ENCODE data around the gene SLC48A1. TPM values are rescaled to one million over a fixed set of nuclear protein-coding genes. Genes with fewer than 3 reads are reported as not detected.
A peak's percentile ranks its signal among the peaks of the same experiment; 100 is the strongest.

SLC48A1 gene
- total RNA-seq, 1 experiment from 2014 or later = 4.3 TPM

- peaks cover 71% of the 10 kb centered on the region for H3K4me1 ChIP-seq (replicated peaks)
- 0 out of 2 replicates have a peak overlapping the region, but pooled peaks have one; percentile 1 for H3K4me3 ChIP-seq
- no peaks in the 10 kb centered on the region for H3K9me3 ChIP-seq (replicated peaks)
- H3K27me3 ChIP-seq (replicated peaks) = no peaks in the 10 kb centered on the region
- H3K36me3 ChIP-seq = peaks cover 48% of the 10 kb centered on the region
- H3K27ac ChIP-seq = no peak overlapping the region
- DNase-seq (ENCODE audit: low read depth in 1 of 2, low spot score in 2 of 2) = no peak
Measured at GRCh38 chr12:47816403-47817271, 43.6 kb downstream of the SLC48A1 start.

GRCh38 chr12:47817272-47818006, 44.4 kb downstream of the SLC48A1 start:
- Histone ChIP-seq H3K4me1 (replicated peaks) (peaks cover 70% of the 10 kb centered on the region), H3K27ac (no peak overlapping the region), H3K27me3 (replicated peaks) (no peaks in the 10 kb centered on the region), H3K4me3 (0 out of 2 replicates have a peak overlapping the region, but pooled peaks have one; percentile 1), H3K36me3 (peaks cover 48% of the 10 kb centered on the region), H3K9me3 (replicated peaks) (no peaks in the 10 kb centered on the region)
- no peak for DNase-seq (ENCODE audit: low read depth in 1 of 2, low spot score in 2 of 2)

DNA sequence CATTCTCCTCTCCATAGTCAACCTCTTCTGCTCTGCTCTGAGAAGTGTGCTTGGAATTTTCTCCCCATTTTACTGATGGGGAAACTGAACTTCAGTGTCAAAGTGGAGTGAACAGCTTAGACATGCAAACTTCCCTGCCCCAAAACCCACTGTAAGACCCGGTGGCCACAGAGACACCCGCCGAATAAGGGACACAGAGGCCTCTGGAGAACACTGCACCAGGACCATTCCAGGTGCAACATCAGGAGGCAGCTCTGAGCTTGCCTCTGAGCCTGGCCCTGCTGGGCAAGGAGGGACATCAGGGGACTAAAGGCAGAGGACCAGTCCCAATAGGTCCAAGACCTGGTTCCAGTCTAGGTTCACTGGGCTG, 45.0 kb downstream of the SLC48A1 start:
- Histone ChIP-seq H3K27me3 (replicated peaks) (no peaks in the 10 kb centered on the region), H3K4me1 (replicated peaks) (peaks cover 66% of the 10 kb centered on the region), H3K4me3 (peak overlapping the region; percentile 94), H3K36me3 (peaks cover 48% of the 10 kb centered on the region), H3K27ac (no peak overlapping the region), H3K9me3 (replicated peaks) (no peaks in the 10 kb centered on the region)
- DNase-seq (ENCODE audit: low read depth in 1 of 2, low spot score in 2 of 2) = no peak

DNA sequence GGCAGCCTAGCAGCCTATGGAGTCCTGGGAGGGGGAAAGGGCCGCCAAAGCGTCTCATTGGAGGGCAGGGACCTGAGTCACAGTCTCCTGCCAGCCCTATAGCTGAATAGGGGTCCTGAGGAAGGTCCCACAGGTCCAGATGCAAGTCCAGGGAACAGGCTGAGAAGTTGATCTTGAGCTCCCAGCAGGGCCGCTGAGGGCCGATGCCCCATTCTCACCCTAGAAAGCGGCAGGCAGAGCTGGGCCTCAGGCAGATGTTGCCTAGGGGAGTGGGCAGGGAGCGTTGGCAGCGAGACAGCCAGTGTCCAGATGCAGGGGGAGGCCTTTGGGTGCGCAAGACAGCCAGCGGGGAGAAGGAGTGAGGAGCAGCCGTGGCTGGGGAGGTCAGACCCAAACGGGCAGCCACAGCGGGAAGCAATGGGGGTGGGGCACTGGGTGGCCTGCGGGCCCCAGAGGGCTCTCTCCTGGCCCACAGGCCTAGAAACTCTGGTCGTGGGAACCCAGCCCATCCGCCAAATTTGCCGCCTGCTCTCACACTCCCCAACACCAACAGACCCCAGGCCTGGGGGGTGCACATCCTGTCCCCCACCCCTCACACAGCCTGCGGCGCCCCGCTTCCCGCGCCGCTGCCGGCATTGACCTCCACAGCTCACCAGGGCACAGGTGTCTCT, 45.6 kb downstream of the SLC48A1 start:
- peak overlapping the region; percentile 94 for H3K27ac ChIP-seq
- no peak for DNase-seq (ENCODE audit: low read depth in 1 of 2, low spot score in 2 of 2)
- peaks cover 60% of the 10 kb centered on the region for H3K4me1 ChIP-seq (replicated peaks)
- no peaks in the 10 kb centered on the region for H3K27me3 ChIP-seq (replicated peaks)
- peaks cover 43% of the 10 kb centered on the region for H3K36me3 ChIP-seq
- peak overlapping the region; percentile 94 for H3K4me3 ChIP-seq
- no peaks in the 10 kb centered on the region for H3K9me3 ChIP-seq (replicated peaks)

DNA sequence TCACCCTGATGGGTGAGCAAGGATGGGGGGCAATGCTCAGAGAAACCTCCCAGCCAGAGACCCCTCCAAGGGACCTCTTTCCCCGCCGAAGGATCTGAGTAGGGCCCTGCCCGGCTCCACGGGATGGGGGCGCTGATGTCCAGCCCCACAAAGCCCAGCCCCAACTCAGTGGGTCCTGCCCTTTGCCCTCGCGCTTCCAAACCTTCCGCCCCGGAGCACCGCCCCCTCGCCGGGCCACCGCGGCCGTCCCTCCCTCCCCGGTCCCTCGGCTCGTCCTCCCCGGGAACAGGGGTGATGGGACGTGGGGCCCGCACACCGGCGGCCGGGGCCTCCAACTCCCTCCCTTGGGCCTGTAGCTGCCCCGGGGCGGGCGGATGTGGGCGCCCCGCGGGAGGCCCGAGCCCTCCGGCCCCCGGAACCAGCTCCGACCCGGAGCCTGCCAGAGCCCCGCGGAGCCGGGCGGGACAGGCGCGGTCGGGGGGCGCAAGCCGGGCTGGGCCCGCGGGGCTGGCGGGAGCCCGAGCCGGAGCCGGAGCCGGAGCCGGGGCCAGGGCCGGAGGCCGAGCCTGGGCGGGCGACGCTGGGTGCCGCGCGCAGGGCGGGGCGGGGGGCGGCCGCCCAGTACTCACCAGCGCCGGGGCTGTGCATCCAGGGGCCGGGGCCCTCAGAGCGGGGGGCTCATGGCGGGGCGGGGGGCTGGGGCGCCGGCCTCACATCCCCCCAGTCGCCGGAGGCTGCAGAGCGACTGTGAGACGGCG, 46.3 kb downstream of the SLC48A1 start:
- DNase-seq (ENCODE audit: low read depth in 1 of 2, low spot score in 2 of 2) = peak; percentile 28 to 55
- peaks cover 53% of the 10 kb centered on the region for H3K4me1 ChIP-seq (replicated peaks)

GRCh38 chr12:47819896-47820630, 47.0 kb downstream of the SLC48A1 start, which contains the start of gene HDAC7:
Gene HDAC7, minus strand, starts transcription at chr12:47819903. Its CDS starts 118 bp downstream, at chr12:47819785.
- H3K36me3 ChIP-seq = peaks cover 29% of the 10 kb centered on the region
- peak within 1 kb of the TSS; percentile 94 for H3K27ac ChIP-seq
- H3K9me3 ChIP-seq (replicated peaks) = no peaks in the 10 kb centered on the region
- H3K27me3 ChIP-seq (replicated peaks) = no peaks in the 10 kb centered on the region
- H3K4me3 ChIP-seq = peak within 1 kb of the TSS; percentile 94
- H3K4me1 ChIP-seq (replicated peaks) = peaks cover 46% of the 10 kb centered on the region
- DNase-seq (ENCODE audit: low read depth in 1 of 2, low spot score in 2 of 2) = peak; percentile 88 to 93

More for the DNA sequence above, 46.3 kb downstream of the SLC48A1 start:
- H3K36me3 ChIP-seq = peaks cover 36% of the 10 kb centered on the region
- H3K9me3 ChIP-seq (replicated peaks) = no peaks in the 10 kb centered on the region
- H3K27ac ChIP-seq = peak overlapping the region; percentile 94
- peak overlapping the region; percentile 94 for H3K4me3 ChIP-seq
- H3K27me3 ChIP-seq (replicated peaks) = no peaks in the 10 kb centered on the region

DNA sequence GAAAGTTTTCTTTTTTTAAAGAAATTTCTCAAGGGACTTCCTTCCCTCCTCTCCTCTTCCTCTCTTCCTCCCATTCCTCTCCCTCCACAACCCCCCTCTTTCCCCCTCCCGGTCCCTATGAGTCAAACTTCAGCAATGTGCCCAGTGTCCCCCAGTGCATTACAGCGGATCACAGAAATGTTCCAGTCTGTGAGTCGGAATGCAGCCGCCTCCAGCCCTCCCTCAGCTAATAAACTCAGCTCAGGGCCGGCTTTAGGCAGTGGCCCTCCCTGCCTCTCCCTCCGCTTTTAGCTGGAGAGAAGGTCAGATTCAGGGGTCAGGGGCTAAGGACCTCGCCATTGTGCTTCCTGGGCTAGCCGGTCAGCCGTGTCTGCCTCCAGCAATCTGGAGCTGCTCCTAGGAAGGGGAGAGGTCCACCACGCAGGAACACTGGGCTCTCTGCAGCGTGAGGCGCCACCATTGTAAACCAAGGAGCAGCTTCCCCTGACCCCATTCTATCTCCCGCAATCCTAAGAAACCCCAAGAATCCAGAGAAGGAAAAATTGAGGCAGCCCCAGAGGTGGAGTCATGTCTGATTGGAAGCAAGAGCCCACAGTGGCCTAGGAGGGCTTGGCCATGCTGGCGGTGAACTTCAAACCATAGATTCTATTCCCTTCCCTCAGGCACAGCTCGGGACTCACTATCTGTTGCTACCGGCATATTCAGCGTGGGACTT, 47.8 kb downstream of the SLC48A1 start:
- DNase-seq (ENCODE audit: low read depth in 1 of 2, low spot score in 2 of 2) = peak; percentile 93 to 96
- Histone ChIP-seq H3K27ac (peak overlapping the region; percentile 94), H3K9me3 (replicated peaks) (no peaks in the 10 kb centered on the region), H3K36me3 (peaks cover 26% of the 10 kb centered on the region), H3K4me3 (peak overlapping the region; percentile 94), H3K4me1 (replicated peaks) (peaks cover 45% of the 10 kb centered on the region), H3K27me3 (replicated peaks) (no peaks in the 10 kb centered on the region)

GRCh38 chr12:47821346-47821706, 48.3 kb downstream of the SLC48A1 start:
- DNase-seq (ENCODE audit: low read depth in 1 of 2, low spot score in 2 of 2) = no peak
- H3K27ac ChIP-seq = peak overlapping the region; percentile 94
- peaks cover 45% of the 10 kb centered on the region for H3K4me1 ChIP-seq (replicated peaks)
- no peak overlapping the region for H3K4me3 ChIP-seq
- no peaks in the 10 kb centered on the region for H3K27me3 ChIP-seq (replicated peaks)
- peaks cover 26% of the 10 kb centered on the region for H3K36me3 ChIP-seq
- H3K9me3 ChIP-seq (replicated peaks) = no peaks in the 10 kb centered on the region

DNA sequence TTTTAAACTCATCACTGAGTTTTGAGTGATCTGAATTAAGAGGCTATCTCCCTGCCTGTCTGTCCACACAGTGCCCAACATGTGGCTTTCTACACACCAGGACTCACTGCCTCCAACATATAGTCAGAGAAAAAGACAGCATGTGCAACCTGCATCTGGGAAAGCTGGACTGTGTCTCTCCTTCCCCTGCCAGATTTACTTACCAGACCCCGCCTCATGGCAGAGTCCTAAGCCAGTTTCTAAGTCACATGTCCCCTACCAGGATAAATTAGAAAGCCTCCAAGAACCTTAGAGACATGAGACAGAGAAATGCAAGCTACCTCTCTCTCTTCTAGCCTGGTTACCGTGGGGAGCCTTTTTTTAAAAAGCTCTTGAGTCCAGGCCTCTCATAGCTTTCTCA, 49.4 kb downstream of the SLC48A1 start:
- H3K27ac ChIP-seq = no peak overlapping the region
- no peak overlapping the region for H3K4me3 ChIP-seq
- H3K27me3 ChIP-seq (replicated peaks) = no peaks in the 10 kb centered on the region
- H3K4me1 ChIP-seq (replicated peaks) = peaks cover 38% of the 10 kb centered on the region
- H3K36me3 ChIP-seq = peaks cover 21% of the 10 kb centered on the region
- H3K9me3 ChIP-seq (replicated peaks) = no peaks in the 10 kb centered on the region
- DNase-seq (ENCODE audit: low read depth in 1 of 2, low spot score in 2 of 2) = no peak

DNA sequence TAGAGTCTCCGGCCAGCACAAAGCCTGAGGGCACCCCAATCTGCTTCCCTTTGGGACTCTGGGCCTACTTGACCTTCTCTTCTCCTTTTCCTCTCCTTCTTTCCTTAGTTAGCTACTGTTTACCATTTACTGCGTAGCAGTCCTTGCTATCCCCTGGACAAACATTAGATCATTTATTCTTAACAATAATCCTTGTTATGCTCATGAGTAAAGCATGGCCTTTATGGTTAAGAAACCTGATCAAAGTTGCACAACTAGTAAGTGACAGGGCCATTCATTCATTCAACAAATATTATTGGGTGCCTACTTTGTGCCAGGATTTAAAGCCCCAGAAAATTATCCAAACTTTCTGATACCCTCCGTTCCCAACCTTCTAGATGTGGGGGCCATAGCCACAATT, 49.8 kb downstream of the SLC48A1 start:
- Histone ChIP-seq H3K27ac (no peak overlapping the region), H3K36me3 (peaks cover 16% of the 10 kb centered on the region)

DNA sequence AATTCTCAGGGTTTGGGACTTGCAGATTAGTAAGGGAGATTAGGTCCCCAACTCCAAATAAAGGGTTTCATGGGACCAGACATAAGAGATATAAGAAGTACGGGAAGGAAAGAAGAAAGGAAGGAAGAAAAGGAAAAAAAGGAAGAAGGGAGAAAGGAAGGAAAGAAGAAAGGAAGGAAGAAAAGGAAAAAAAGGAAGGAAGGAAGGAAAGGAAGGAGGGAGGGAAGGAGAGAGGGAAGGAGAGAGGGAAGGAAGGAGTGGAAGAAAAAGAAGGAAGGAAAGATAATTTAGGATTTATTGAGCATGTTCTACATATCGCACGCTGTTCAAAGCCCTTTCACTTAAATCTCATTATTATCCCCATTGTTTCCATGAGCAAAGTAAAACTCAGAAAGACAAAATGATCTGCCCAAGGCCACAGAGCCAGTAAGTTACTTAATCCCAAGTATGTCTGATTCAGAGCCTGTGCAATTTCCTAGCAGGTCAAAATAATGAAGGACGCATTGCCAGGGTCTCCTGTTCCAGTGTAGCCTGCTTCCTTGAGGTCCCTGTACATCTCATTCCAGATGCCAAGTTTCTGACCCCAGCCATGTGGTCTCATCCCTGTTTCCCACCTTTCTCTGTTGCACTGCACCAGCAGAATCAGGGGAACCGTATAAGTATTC, 50.5 kb downstream of the SLC48A1 start:
- Histone ChIP-seq H3K9me3 (replicated peaks) (no peaks in the 10 kb centered on the region), H3K36me3 (peaks cover 9% of the 10 kb centered on the region), H3K4me3 (no peak overlapping the region), H3K27me3 (replicated peaks) (no peaks in the 10 kb centered on the region), H3K27ac (no peak overlapping the region), H3K4me1 (replicated peaks) (peaks cover 31% of the 10 kb centered on the region)
- no peak for DNase-seq (ENCODE audit: low read depth in 1 of 2, low spot score in 2 of 2)

More for the DNA sequence above, 49.8 kb downstream of the SLC48A1 start:
- Histone ChIP-seq H3K4me1 (replicated peaks) (peaks cover 33% of the 10 kb centered on the region), H3K4me3 (no peak overlapping the region), H3K27me3 (replicated peaks) (no peaks in the 10 kb centered on the region), H3K9me3 (replicated peaks) (no peaks in the 10 kb centered on the region)
- DNase-seq (ENCODE audit: low read depth in 1 of 2, low spot score in 2 of 2) = no peak

- Histone ChIP-seq H3K36me3 (peaks cover 3% of the 10 kb centered on the region), H3K4me3 (no peak overlapping the region), H3K27me3 (replicated peaks) (no peaks in the 10 kb centered on the region), H3K4me1 (replicated peaks) (peaks cover 32% of the 10 kb centered on the region), H3K9me3 (replicated peaks) (no peaks in the 10 kb centered on the region), H3K27ac (no peak overlapping the region)
- DNase-seq (ENCODE audit: low read depth in 1 of 2, low spot score in 2 of 2) = no peak
Measured at GRCh38 chr12:47824198-47824597, 51.2 kb downstream of the SLC48A1 start.

All from SJSA1 (cell line).